Measurements from ENCODE around the gene DISP2. TPM values are rescaled to one million over a fixed set of nuclear protein-coding genes. Genes with fewer than 3 reads are reported as not detected.

The DISP2 gene
- total RNA-seq, 1 experiment from 2014 or later = 0.62 TPM

GRCh38 chr15:40409366-40409765, 51.3 kb downstream of the DISP2 start:
- ChIA-PET POLR2A (ENCODE audit: low non-redundant PET) (interaction anchor here (0.6 kb wide), 2 partner anchors 12 to 93 kb away, joined by 3 to 6 read pairs; no protein-coding TSS in a partner anchor), CTCF (interaction anchor here (0.5 to 0.7 kb wide), 2 partner anchors 10 to 129 kb away, joined by 4 to 5 read pairs; no protein-coding TSS in a partner anchor)
- Histone ChIP-seq H3K36me3 (ENCODE audit: insufficient read depth, low read length, poor library complexity, severe bottlenecking) (peaks cover 52% of the 10 kb centered on the region), H3K27me3 (replicated peaks; ENCODE audit: insufficient read depth, low read depth, low read length, poor library complexity) (no peaks in the 10 kb centered on the region), H3K27ac (ENCODE audit: low read depth, low read length, poor library complexity, severe bottlenecking) (no peak overlapping the region), H3K9me3 (ENCODE audit: low read depth, low read length, poor library complexity, severe bottlenecking) (no peaks in the 10 kb centered on the region), H3K4me3 (ENCODE audit: low read depth, low read length, poor library complexity, severe bottlenecking) (no peak overlapping the region), H3K4me1 (ENCODE audit: insufficient read depth, low read length, poor library complexity, severe bottlenecking) (peaks cover 10% of the 10 kb centered on the region)
- BruUV-seq (replicated peaks) = no TSS peak
- TF ChIP-seq CTCF (conservative IDR thresholded peaks at IDR 0.05; ENCODE audit: low read depth, low read length) (no peak), EZH2 (IDR thresholded peaks at IDR 0.05; ENCODE audit: borderline replicate concordance, low read depth, low read length, poor library complexity, severe bottlenecking) (no peak)
- no peak for DNase-seq (ENCODE audit: low spot score)
- intact Hi-C loops (cut with micrococcal nuclease; ENCODE audit: unreplicated experiment) = no loop called here

GRCh38 chr15:40410476-40410875, 52.5 kb downstream of the DISP2 start:
- H3K36me3 ChIP-seq (ENCODE audit: insufficient read depth, low read length, poor library complexity, severe bottlenecking) = peaks cover 63% of the 10 kb centered on the region
- CTCF ChIA-PET = no interaction called here

GRCh38 chr15:40412095-40412759, 54.2 kb downstream of the DISP2 start:
- no peak for TF ChIP-seq EZH2 (IDR thresholded peaks at IDR 0.05; ENCODE audit: borderline replicate concordance, low read depth, low read length, poor library complexity, severe bottlenecking)
- no peak for TF ChIP-seq CTCF (conservative IDR thresholded peaks at IDR 0.05; ENCODE audit: low read depth, low read length)
- Histone ChIP-seq H3K4me3 (ENCODE audit: low read depth, low read length, poor library complexity, severe bottlenecking) (no peak overlapping the region), H3K27ac (ENCODE audit: low read depth, low read length, poor library complexity, severe bottlenecking) (no peak overlapping the region), H3K9me3 (ENCODE audit: low read depth, low read length, poor library complexity, severe bottlenecking) (no peaks in the 10 kb centered on the region), H3K36me3 (ENCODE audit: insufficient read depth, low read length, poor library complexity, severe bottlenecking) (peaks cover 74% of the 10 kb centered on the region), H3K4me1 (ENCODE audit: insufficient read depth, low read length, poor library complexity, severe bottlenecking) (no peaks in the 10 kb centered on the region), H3K27me3 (replicated peaks; ENCODE audit: insufficient read depth, low read depth, low read length, poor library complexity) (no peaks in the 10 kb centered on the region)
- BruUV-seq (replicated peaks) = no TSS peak
- CTCF ChIA-PET = no interaction called here
- POLR2A ChIA-PET (ENCODE audit: low non-redundant PET) = no interaction called here
- DNase-seq (ENCODE audit: low spot score) = no peak
- intact Hi-C loops (cut with micrococcal nuclease; ENCODE audit: unreplicated experiment) = no loop called here

More at GRCh38 chr15:40410476-40410875, 52.5 kb downstream of the DISP2 start:
- H3K9me3 ChIP-seq (ENCODE audit: low read depth, low read length, poor library complexity, severe bottlenecking) = no peaks in the 10 kb centered on the region
- H3K4me1 ChIP-seq (ENCODE audit: insufficient read depth, low read length, poor library complexity, severe bottlenecking) = peaks cover 5% of the 10 kb centered on the region
- no peak overlapping the region for H3K4me3 ChIP-seq (ENCODE audit: low read depth, low read length, poor library complexity, severe bottlenecking)
- no peaks in the 10 kb centered on the region for H3K27me3 ChIP-seq (replicated peaks; ENCODE audit: insufficient read depth, low read depth, low read length, poor library complexity)
- TF ChIP-seq EZH2 (IDR thresholded peaks at IDR 0.05; ENCODE audit: borderline replicate concordance, low read depth, low read length, poor library complexity, severe bottlenecking) (no peak), CTCF (conservative IDR thresholded peaks at IDR 0.05; ENCODE audit: low read depth, low read length) (no peak)
- POLR2A ChIA-PET (ENCODE audit: low non-redundant PET) = no interaction called here
- BruUV-seq (replicated peaks) = no TSS peak
- DNase-seq (ENCODE audit: low spot score) = no peak
- intact Hi-C loops (cut with micrococcal nuclease; ENCODE audit: unreplicated experiment) = no loop called here
- no peak overlapping the region for H3K27ac ChIP-seq (ENCODE audit: low read depth, low read length, poor library complexity, severe bottlenecking)

All from A673 (cell line).